NB4 (cell line): Measurements from ENCODE around the gene RPL38.

ENCODE experiments used
- DNase-seq: peaks from one replicate; pipeline ENCODE4 v3.0.0; 2010; ENCODE audit warnings: low read depth
- H3K4me3 ChIP-seq: one replicate; pipeline ENCODE4 v1.5.1; 2011; ENCODE audit warnings: mild to moderate bottlenecking, low read depth, low read length, moderate library complexity
- CTCF ChIP-seq: IDR thresholded peaks from one replicate; pipeline ENCODE4 v1.5.1; 2012; ENCODE audit warnings: low read depth, low read length
- MAX ChIP-seq: IDR thresholded peaks from 2 replicates; pipeline ENCODE4 v1.6.1; 2011; ENCODE audit warnings: low read depth, low read length
- MYC ChIP-seq: IDR thresholded peaks from 2 replicates; pipeline ENCODE4 v1.6.1; 2011; ENCODE audit warnings: low read depth, low read length
- POLR2A ChIP-seq: IDR thresholded peaks from 2 replicates; pipeline ENCODE4 v1.6.1; 2011; ENCODE audit warnings: mild to moderate bottlenecking; ENCODE audit not compliant: insufficient read length; ENCODE audit errors: extremely low read depth

RPL38 gene

GRCh38 chr17:74230896-74231295 lies 27.4 kb downstream of the RPL38 start:
- TF ChIP-seq MYC (no peak), MAX (no peak), POLR2A (no peak), CTCF (no peak)
- no peak overlapping the region for H3K4me3 ChIP-seq
- DNase-seq: no peak

GRCh38 chr17:74231928-74232907 lies 28.7 kb downstream of the RPL38 start:
- H3K4me3 ChIP-seq: no peak overlapping the region
- no peak for DNase-seq
- no peak for TF ChIP-seq MYC
- TF ChIP-seq CTCF: no peak
- no peak for TF ChIP-seq MAX
- TF ChIP-seq POLR2A: no peak

GRCh38 chr17:74233937-74234336 lies 30.5 kb downstream of the RPL38 start:
- H3K4me3 ChIP-seq: no peak overlapping the region
- DNase-seq: no peak
- TF ChIP-seq MYC (no peak), CTCF (no peak), MAX (no peak), POLR2A (no peak)

GRCh38 chr17:74234486-74234885 lies 31.0 kb downstream of the RPL38 start:
- TF ChIP-seq CTCF: no peak
- no peak for DNase-seq
- H3K4me3 ChIP-seq: no peak overlapping the region

GRCh38 chr17:74235040-74235581 lies 31.6 kb downstream of the RPL38 start:
- TF ChIP-seq MAX (no peak), CTCF (no peak), POLR2A (no peak), MYC (no peak)
- DNase-seq: no peak
- no peak overlapping the region for H3K4me3 ChIP-seq
